Thymus (tissue), 11 donors: ENCODE measurements around the gene APEH. TPM values are rescaled to one million over a fixed set of nuclear protein-coding genes. Genes with fewer than 3 reads are reported as not detected.
A peak's percentile ranks its signal among the peaks of the same experiment; 100 is the strongest.

Source experiments
- DNase-seq, 9 donors: peaks; one replicate each; pipeline ENCODE4 v3.0.0-alpha.2; 2013; ENCODE audit warnings: low spot score in 9 of 9, low read depth in 6 of 9, missing footprints in 1 of 9
- H3K27ac ChIP-seq, 2 donors: one replicate each; pipeline ENCODE4 v1.5.1; 2013; ENCODE audit warnings: control low read depth in 1 of 2, low read depth in 1 of 2, low read length in 1 of 2, mild to moderate bottlenecking in 1 of 2, moderate library complexity in 1 of 2
- H3K27me3 ChIP-seq, 2 donors: one replicate each; pipeline ENCODE4 v1.5.1; 2013; ENCODE audit warnings: low read length in 1 of 2; ENCODE audit not compliant: control insufficient read depth in 2 of 2, insufficient read depth in 1 of 2
- H3K36me3 ChIP-seq, 2 donors: one replicate each; pipeline ENCODE4 v1.5.1; 2013; ENCODE audit warnings: low read length in 1 of 2, mild to moderate bottlenecking in 1 of 2, moderate library complexity in 1 of 2; ENCODE audit not compliant: control insufficient read depth in 2 of 2, insufficient read depth in 2 of 2
- H3K4me1 ChIP-seq, 2 donors: one replicate each; pipeline ENCODE4 v1.5.1; 2013; ENCODE audit warnings: low read length in 2 of 2; ENCODE audit not compliant: control insufficient read depth in 2 of 2, insufficient read depth in 2 of 2
- H3K4me3 ChIP-seq, 2 donors: one replicate each; pipeline ENCODE4 v1.5.1; 2013; ENCODE audit warnings: low read length in 2 of 2, control low read depth in 1 of 2, mild to moderate bottlenecking in 1 of 2
- H3K9me3 ChIP-seq, 2 donors: one replicate each; pipeline ENCODE4 v1.5.1; 2013; ENCODE audit warnings: low read length in 1 of 2, mild to moderate bottlenecking in 1 of 2; ENCODE audit not compliant: control insufficient read depth in 2 of 2, insufficient read depth in 1 of 2
- WGBS: extraction: QIAGEN DNeasy Blood & Tissue Kit; methylation state at CpG from one replicate; pipeline ENCODE4 v1.1.7; 2013; 5-methylcytosine and 5-hydroxymethylcytosine counted together
- polyA plus RNA-seq: library from polyadenylated mRNA; stranded (reverse); fragments of 200-250 nt; gene quantifications from one replicate; pipeline ENCODE4 v1.2.3, GENCODE V29; 2013
- total RNA-seq: library from RNA; stranded (reverse); fragments of 120-200 nt; gene quantifications from one replicate; pipeline ENCODE4 v1.2.4, GENCODE V29; 2013
- donor health status: healthy.

Gene APEH
- total and polyA plus RNA-seq, 2 donors: 45.8 to 90.5 TPM

DNA sequence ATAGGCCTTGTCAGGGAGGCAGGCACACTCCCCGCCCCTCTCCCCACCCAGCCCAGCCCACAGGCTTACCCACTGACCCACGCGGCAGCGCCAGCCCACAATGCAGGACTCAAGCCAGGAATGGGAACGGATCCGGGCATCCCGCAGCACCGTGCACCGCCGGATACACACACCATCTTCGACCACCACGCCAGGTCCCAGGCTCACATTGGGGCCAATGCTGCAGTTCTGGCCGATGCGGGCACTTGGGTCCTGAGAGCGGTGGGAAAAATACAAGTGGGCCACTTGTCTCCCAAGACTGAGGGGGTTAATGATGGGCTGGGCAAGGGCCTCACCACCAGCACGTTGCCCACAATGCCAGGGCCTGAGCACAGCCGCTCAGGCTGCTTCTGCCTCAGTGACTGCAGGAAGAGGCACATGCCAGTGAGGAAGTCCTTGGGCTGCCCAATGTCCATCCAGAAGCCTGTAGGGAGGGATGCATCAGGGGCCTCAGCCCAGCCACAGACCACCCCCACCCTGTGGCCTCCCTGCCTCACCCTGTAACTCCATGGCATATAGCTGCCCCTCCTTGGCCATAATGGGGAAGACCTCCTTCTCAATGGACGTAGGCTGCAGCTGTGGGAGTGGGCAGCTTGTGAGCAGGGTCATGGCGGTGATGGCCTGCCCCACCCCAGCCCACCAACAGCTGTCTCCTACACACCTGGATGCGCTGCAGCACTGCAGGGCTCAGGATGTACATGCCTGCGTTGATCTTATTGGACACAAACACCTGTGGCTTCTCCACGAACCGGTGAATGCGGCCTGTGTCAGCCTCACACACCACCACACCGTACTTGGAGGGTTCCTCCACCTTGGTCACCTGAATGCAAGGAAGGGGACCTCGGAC lies 48.0 kb downstream of the APEH start:
- Histone ChIP-seq H3K9me3 (no peaks in the 10 kb centered on the region), H3K27ac (no peak overlapping the region), H3K4me3 (no peak overlapping the region), H3K4me1 (peaks cover 17 to 43% of the 10 kb centered on the region in 2 donors), H3K27me3 (peaks cover 0 to 6% of the 10 kb centered on the region in 2 donors), H3K36me3 (peaks cover 37 to 48% of the 10 kb centered on the region in 2 donors)
- 97% methylated on average over 26 of the region's 26 CpGs for WGBS
- no peak for DNase-seq

DNA sequence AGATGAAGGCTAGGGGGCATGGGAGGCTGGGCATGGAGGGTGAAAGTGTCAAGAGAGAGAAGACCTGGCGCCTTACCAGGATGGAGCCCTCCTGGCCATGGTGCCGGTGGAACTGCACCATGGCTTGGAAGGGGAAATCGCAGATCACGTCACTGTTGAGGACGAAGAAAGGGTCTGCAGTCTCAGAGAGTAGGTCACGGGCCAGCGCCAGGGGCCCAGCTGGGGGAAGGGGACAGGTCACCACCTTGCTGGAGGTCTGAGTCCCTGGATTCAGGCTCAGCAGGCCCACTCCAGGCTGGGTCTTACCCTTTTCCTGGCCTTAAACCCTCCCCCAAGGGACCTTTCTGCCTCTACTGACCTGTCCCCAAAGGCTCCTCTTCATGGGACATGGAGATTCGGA lies 48.7 kb downstream of the APEH start:
- Histone ChIP-seq H3K4me1 (peaks cover 17 to 40% of the 10 kb centered on the region in 2 donors), H3K36me3 (peaks cover 44 to 56% of the 10 kb centered on the region in 2 donors), H3K27me3 (peaks cover 0 to 6% of the 10 kb centered on the region in 2 donors), H3K4me3 (peak overlapping the region; percentile 88 to 97), H3K27ac (peak overlapping the region; percentile 93 to 99), H3K9me3 (no peaks in the 10 kb centered on the region)
- 86% methylated on average over 8 of the region's 8 CpGs for WGBS
- DNase-seq: no peak

DNA sequence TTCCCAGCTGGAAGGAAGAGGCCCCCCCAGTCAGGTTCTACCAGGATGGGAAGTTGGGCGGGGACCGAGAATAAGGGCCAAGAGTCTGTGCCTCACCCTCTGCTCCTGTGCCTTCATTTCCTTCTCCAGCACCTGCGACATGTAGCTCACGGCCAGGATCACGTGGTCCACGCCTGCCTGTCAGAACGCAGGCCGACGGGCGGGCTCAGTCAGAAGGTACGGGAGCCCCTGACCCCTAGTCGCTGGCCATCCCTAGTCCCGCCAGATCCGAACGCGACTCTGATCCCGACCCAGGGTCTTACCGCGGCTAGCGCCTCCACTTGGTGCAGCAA lies 49.1 kb downstream of the APEH start:
- under 1% methylated on average over 20 of the region's 20 CpGs for WGBS
- Histone ChIP-seq H3K4me1 (peaks cover 16 to 38% of the 10 kb centered on the region in 2 donors), H3K4me3 (peak overlapping the region; percentile 88 to 97), H3K27ac (peak overlapping the region; percentile 93 to 99), H3K9me3 (no peaks in the 10 kb centered on the region), H3K27me3 (peaks cover 0 to 5% of the 10 kb centered on the region in 2 donors), H3K36me3 (peaks cover 47 to 59% of the 10 kb centered on the region in 2 donors)
- peak in 7 of 9 donors; percentile 46 to 81 (median 62) for DNase-seq

DNA sequence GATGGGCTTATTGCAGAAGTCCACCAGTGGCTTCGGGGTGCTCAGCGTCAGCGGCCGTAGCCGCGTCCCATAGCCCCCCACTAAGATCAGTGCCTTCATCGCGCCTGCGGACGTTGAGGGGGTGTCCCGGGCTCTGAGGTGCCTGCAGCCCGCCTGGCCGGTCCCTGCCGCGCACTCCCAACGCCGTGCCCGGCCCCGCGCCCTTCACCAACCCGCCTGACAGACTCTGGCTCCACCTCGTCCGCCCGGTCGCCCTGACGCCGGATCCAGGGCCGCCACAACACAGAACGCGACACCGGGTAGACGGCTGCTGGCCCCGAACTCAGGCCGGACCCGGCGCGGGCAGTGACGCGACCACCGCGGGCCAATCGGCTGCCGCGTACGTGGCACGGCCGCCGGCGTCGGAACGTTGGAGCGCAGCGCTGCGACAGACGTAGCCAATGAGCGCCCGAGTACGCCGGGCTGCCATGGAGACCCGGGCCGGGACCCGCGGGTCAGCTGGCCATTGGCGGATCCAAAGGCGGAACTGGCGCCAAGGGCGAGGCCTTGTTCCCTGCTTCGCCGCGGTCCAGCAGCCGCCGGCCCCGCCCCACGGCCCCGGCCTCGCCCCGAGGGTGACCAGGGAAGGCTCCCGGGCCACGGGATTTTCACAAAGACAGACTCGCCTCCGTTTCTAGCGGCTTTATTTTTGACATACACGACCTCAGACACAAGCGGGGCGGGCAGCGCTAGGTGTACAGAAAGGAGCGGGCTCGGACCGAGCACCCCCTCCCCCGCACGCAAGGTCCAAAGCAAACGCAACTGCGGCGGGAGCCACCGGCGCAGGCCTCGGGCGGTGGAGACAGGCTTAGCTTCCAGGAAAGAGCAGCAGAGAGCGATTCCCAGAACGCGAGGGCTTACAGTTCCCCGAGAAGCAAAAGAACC lies 49.7 kb downstream of the APEH start, which contains the start of gene GMPPB:
TSS of gene GMPPB (minus strand) at position 324 of the 924 bp plus-strand sequence. CDS start at position 99, 225 bp downstream.
- Histone ChIP-seq H3K9me3 (no peaks in the 10 kb centered on the region), H3K36me3 (peaks cover 47 to 62% of the 10 kb centered on the region in 2 donors), H3K27ac (peak within 1 kb of the TSS; percentile 93 to 99), H3K4me3 (peak within 1 kb of the TSS; percentile 88 to 97), H3K27me3 (no peaks in the 10 kb centered on the region), H3K4me1 (peaks cover 11 to 32% of the 10 kb centered on the region in 2 donors)
- WGBS: under 1% methylated on average over 102 of the region's 102 CpGs
- peak in 8 of 9 donors; percentile 71 to 93 (median 84) for DNase-seq

DNA sequence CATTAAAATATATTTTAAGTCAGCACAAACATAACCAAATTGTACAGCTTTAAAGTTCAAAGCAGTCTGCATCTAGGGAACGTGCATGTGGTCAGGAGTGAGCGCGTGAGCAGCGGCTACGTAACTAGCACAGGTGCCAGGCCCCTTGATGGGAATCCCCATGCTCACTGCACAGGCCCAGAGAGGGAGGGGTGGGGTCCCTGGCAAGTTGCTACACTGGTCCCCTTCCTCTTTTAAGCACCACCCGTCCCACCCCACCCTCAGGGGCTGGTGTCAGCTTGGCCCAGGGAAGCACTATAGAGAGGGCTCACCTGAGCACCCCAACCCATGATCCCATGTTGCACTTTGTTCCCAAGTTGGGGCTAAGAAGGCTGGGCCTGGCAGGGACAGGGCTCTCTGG lies 50.4 kb downstream of the APEH start:
- H3K36me3 ChIP-seq: peaks cover 47 to 62% of the 10 kb centered on the region in 2 donors
- 20% methylated on average over 6 of the region's 6 CpGs for WGBS
- H3K27ac ChIP-seq: peak overlapping the region in 1 of 2 donors; percentile 83
- H3K27me3 ChIP-seq: no peaks in the 10 kb centered on the region
- no peaks in the 10 kb centered on the region for H3K9me3 ChIP-seq
- H3K4me3 ChIP-seq: peak overlapping the region; percentile 88 to 97
- H3K4me1 ChIP-seq: peaks cover 11 to 28% of the 10 kb centered on the region in 2 donors
- DNase-seq: peak in 1 of 9 donors; percentile 39

DNA sequence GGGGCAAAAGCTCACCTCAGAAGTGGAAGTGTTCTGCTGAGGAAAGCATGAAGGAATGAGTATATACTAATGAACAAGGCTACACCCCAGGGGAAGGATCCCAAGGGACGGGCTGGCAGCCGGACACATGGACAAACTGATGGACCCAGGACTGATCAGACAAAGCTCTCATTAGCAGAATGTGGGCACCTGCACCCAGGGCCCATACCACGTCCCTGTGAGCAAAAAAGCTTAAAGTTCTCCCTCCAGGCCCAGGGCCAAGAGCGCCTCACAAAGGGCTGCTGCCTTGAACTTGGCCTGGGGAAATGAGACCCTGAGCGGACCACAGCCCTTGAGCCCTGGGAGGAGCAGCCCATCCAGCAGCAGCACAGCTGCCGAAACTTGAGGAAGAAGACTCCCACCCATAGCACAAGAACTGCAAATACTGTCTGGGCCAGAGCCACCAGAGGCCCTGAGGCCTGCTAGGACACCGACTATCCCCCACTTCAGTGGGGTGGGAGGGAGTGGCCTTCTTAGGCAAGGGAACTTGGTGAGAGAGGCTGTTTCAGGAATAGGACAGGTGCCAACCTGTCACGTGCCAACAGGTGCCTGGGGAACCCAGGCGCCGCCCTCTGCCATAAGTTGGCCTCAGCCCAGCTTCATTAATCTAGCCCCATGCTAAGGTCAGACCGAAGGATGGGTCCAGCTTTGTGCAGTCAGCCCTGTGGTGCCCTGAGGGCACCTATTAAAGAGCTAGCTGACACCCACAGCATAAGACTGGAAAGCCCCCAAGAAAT lies 51.9 kb downstream of the APEH start:
- Histone ChIP-seq H3K36me3 (peaks cover 49 to 67% of the 10 kb centered on the region in 2 donors), H3K27me3 (no peaks in the 10 kb centered on the region), H3K9me3 (no peaks in the 10 kb centered on the region), H3K4me1 (peaks cover 11 to 23% of the 10 kb centered on the region in 2 donors), H3K27ac (no peak overlapping the region), H3K4me3 (no peak overlapping the region)
- WGBS: 98% methylated on average over 11 of the region's 11 CpGs
- no peak for DNase-seq

DNA sequence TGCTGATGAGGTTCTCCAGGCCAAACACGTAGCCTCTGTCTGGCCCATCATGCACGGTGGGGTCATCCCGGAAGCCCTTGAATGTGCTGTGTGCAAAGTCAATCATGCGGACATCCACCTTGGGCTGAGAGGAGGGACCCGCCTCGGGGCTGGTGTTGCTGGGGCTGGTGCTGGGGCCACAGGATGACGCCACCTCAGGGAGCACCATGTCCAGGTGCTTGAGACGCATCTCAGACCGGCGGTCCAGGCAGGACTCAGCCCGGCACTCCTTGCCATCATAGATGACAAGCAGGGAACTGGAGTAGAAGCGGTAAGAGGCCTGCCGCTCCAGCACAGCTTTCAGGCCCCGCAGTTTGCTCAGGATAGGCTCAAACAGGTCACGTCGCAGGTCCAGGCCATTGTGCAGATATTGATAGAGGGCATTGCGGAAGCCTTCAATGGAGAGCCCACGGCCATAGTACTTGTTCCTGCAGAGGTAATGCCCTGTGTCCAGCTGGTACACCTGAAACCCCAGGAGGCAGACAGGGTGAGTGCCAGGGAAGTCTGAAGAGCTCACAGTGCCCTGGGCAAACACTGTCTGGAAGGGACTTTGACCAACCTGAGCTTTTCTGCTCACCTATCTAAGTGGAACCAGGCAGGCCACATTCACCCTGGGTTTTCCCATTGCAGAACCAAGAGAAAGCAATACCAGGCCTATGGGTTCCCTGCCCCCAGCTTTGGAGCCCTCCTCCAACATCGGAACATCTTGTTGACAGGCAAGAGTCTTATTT lies 53.2 kb downstream of the APEH start:
- H3K4me3 ChIP-seq: no peak overlapping the region
- 96% methylated on average over 19 of the region's 19 CpGs for whole genome bisulfite sequencing
- H3K27ac ChIP-seq: no peak overlapping the region
- peaks cover 40 to 67% of the 10 kb centered on the region in 2 donors for H3K36me3 ChIP-seq
- no peaks in the 10 kb centered on the region for H3K27me3 ChIP-seq
- peaks cover 11 to 22% of the 10 kb centered on the region in 2 donors for H3K4me1 ChIP-seq
- DNase-seq: no peak
- no peaks in the 10 kb centered on the region for H3K9me3 ChIP-seq

DNA sequence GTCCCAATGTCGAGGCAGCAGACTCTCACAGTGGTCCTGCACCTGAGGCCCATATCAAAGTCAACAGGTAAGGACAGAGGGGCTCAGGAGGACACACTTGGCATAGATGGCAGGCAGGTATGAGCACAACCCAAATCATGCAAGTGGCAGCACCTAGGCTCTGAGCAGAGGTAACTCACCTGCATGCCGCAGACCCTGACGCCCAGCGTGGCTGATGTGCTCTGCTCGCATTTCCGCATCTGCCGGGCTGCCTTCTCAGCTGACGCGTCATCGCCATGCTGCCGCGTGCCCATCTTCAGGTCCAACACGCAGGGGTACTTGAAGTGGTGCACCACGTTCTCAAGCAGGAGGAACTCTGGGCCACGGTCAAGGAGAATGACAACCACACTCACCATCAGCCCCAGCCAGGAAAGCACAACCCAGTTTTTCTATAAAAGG lies 53.8 kb downstream of the APEH start:
- no peak for DNase-seq
- Histone ChIP-seq H3K4me1 (peaks cover 9 to 16% of the 10 kb centered on the region in 2 donors), H3K36me3 (peaks cover 44 to 67% of the 10 kb centered on the region in 2 donors)

More for the DNA sequence above, 53.8 kb downstream of the APEH start:
- Histone ChIP-seq H3K4me3 (no peak overlapping the region), H3K9me3 (no peaks in the 10 kb centered on the region), H3K27me3 (no peaks in the 10 kb centered on the region), H3K27ac (no peak overlapping the region)
- WGBS: 98% methylated on average over 15 of the region's 15 CpGs
